Measurements from ENCODE around the gene PRKCD. TPM values are rescaled to one million over a fixed set of nuclear protein-coding genes. Genes with fewer than 3 reads are reported as not detected.
A peak's percentile ranks its signal among the peaks of the same experiment; 100 is the strongest.
"Not testable (repeated sequence)": the region's sequence is repeated elsewhere in the genome, so short reads cannot be mapped to it uniquely, and the experiment has no call there.

Gene PRKCD
- total RNA-seq, 1 donor from 2014 or later, result 78.4 TPM

DNA sequence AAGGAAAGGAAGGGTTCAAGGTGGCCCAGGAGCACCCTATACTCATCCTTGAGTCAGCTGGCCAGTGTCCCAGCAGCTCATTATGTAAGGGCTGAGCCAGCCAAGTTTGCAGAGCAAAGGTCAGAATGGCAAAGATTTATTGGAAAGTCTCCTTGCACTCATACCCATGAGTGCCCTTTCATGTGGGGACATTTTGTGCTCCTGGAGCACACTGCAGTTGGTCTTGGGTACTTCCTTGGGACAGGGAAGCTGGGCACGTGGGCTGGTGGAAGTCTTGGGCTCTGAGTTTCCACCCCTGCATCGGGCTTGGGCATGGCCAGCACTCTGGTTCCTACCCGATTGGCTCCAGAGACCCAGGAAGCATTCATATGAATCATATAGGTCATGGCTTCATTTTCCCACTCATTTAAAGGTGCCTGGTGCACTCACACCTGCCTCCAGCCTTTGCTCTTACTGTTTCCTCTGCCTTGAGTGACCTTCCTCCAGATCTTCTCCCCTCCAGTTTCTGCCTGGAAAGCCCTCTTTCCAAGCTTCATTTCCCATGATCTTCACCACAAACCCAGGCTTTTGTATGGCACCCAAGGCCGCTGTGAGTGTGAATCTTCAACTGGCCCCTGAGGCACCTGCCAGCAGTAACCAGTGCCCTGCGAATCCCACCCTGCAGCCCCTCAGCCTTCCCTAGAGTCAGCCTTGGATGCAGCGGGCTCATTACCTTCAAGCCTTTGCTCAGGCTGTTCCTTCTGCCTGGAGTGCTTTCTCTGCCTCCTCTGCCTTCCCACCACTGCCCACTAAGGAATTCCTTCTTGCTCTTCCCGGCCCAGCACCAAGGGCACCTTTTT lies 10.5 kb upstream of the PRKCD start:
- Histone ChIP-seq H3K4me1 (peaks cover 45% of the 10 kb centered on the region), H3K36me3 (no peaks in the 10 kb centered on the region)
- ATAC-seq, result peak; percentile 78

DNA sequence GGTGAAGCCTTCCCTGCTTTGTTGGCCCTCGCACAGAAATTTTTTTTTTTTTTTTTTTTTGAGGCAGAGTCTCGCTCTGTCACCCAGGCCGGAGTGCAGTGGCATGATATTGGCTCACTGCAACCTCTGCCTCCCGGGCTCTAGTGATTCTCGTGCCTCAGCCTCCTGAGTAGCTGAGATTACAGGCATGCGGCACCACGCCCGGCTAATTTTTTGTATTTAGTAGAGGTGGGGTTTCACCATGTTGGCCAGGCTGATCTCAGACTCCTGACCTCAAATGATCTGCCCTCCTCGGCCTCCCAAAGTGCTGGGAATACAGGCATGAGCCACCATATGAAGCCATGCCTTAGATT lies 9.9 kb upstream of the PRKCD start:
- H3K36me3 ChIP-seq; H3K4me3 ChIP-seq; H3K27me3 ChIP-seq; H3K27ac ChIP-seq; intact Hi-C loops (cut with DNase I); H3K9me3 ChIP-seq; ATAC-seq; DNase-seq: not testable (repeated sequence)
- peaks cover 45% of the 10 kb centered on the region for H3K4me1 ChIP-seq

More for the DNA sequence above, 10.5 kb upstream of the PRKCD start:
- no peaks in the 10 kb centered on the region for H3K9me3 ChIP-seq
- H3K4me3 ChIP-seq, result no peak overlapping the region
- intact Hi-C loops (cut with DNase I), result no loop called here
- H3K27me3 ChIP-seq, result no peaks in the 10 kb centered on the region
- TF ChIP-seq, protein P1, sequence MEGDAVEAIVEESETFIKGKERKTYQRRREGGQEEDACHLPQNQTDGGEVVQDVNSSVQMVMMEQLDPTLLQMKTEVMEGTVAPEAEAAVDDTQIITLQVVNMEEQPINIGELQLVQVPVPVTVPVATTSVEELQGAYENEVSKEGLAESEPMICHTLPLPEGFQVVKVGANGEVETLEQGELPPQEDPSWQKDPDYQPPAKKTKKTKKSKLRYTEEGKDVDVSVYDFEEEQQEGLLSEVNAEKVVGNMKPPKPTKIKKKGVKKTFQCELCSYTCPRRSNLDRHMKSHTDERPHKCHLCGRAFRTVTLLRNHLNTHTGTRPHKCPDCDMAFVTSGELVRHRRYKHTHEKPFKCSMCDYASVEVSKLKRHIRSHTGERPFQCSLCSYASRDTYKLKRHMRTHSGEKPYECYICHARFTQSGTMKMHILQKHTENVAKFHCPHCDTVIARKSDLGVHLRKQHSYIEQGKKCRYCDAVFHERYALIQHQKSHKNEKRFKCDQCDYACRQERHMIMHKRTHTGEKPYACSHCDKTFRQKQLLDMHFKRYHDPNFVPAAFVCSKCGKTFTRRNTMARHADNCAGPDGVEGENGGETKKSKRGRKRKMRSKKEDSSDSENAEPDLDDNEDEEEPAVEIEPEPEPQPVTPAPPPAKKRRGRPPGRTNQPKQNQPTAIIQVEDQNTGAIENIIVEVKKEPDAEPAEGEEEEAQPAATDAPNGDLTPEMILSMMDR (IDR thresholded peaks at IDR 0.05), result no peak
- H3K27ac ChIP-seq, result peak overlapping the region; percentile 58
- DNase-seq, result peak; percentile 87

DNA sequence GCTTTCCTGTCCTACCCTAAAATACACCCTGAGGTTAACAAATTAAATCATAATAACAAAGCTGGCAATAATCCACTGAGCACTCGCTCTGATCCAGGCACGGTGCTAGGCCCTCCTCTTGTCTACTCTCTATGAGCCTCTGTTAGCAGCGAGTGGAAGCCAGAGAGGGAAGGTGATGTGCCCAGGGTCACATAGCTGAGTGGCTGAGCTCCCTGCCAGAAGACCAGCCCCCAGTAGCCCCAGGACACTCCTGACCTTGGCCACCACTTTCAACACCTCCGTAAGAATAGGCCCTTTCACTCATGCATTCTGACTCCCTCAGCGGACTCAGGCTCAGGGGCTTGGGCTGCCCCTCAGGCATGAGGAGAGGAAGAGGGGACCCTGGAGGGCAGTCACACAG lies 9.5 kb upstream of the PRKCD start:
- Histone ChIP-seq H3K27ac (no peak overlapping the region), H3K4me3 (no peak overlapping the region), H3K36me3 (no peaks in the 10 kb centered on the region), H3K9me3 (no peaks in the 10 kb centered on the region), H3K4me1 (peaks cover 45% of the 10 kb centered on the region), H3K27me3 (no peaks in the 10 kb centered on the region)
- TF ChIP-seq, protein P1 (IDR thresholded peaks at IDR 0.05), result no peak
- ATAC-seq (no peak), DNase-seq (no peak)
- intact Hi-C loops (cut with DNase I), result no loop called here

DNA sequence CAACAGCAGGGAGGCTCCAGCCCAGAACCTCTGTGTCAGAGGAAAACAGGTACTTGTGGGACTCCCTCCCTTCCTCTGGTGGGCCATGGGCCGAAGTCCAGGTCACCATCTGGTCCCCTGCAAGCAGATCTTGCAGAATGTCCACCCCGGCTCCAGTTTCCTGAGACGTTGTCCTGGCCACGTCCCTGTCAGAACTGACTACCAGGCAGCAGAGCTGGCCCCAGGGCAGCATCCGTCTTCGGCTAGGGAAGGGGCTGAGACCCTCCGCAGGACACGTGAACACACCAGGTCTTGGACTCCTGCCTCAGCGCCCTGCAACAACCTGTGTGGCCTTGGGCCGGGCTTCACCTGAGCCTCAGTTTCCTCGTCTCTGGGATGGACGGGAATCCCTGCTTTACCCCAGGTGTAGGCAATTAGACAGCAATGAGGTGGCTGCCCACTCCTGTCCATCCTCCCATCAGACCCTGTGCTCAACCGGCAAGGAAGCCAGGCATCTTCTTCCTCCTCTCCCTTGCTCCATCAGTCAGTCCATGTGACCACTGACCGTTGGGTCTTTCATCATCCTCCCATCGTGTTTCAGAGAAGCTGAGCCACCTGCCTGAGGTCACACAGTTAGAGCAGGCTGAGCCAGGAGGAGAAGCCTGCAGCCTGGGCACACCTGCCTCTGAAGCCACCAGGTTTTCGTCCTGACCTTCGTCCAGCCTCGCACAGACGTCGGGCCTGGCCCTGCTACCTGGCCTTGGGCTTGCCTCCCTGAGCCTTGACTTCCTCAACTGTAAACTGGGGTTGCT lies 8.9 kb upstream of the PRKCD start:
- peaks cover 45% of the 10 kb centered on the region for H3K4me1 ChIP-seq
- intact Hi-C loops (cut with DNase I), result no loop called here
- DNase-seq, result no peak
- TF ChIP-seq, protein P1 (IDR thresholded peaks at IDR 0.05), result no peak
- H3K9me3 ChIP-seq, result no peaks in the 10 kb centered on the region
- no peak overlapping the region for H3K27ac ChIP-seq
- no peak for ATAC-seq
- H3K36me3 ChIP-seq, result no peaks in the 10 kb centered on the region
- no peak overlapping the region for H3K4me3 ChIP-seq
- no peaks in the 10 kb centered on the region for H3K27me3 ChIP-seq

DNA sequence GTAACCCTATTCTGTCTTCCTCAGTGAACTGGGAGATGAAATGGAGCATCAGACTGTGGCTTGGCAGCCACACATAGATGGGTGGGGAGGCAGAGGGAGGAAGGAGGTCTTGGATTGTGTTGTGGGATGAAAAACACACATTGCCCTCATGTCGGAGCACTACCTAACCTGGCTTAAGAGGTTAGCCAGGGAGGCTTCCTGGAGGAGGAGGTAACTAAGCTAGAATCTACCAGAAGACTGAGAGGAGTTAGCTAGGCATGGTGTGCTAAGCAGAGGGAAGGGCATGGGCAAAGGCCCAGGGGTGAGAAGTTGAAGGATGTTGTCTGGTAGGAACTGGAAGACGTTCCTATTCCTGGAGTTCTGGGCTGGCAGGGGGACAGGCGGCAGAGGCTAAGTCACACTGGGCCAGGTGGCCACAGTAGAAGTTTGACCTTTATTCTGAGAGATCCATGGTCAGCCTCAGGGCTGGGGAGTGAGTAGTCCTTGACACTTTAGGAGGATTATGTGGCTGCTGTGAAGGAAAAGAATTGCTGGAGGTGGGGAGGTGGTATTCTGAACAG lies 7.7 kb upstream of the PRKCD start:
- Histone ChIP-seq H3K9me3 (no peaks in the 10 kb centered on the region), H3K36me3 (no peaks in the 10 kb centered on the region), H3K27me3 (no peaks in the 10 kb centered on the region), H3K4me1 (peaks cover 40% of the 10 kb centered on the region), H3K4me3 (no peak overlapping the region), H3K27ac (no peak overlapping the region)
- TF ChIP-seq, protein P1 (IDR thresholded peaks at IDR 0.05), result no peak
- no peak for DNase-seq
- intact Hi-C loops (cut with DNase I), result no loop called here
- ATAC-seq, result no peak

DNA sequence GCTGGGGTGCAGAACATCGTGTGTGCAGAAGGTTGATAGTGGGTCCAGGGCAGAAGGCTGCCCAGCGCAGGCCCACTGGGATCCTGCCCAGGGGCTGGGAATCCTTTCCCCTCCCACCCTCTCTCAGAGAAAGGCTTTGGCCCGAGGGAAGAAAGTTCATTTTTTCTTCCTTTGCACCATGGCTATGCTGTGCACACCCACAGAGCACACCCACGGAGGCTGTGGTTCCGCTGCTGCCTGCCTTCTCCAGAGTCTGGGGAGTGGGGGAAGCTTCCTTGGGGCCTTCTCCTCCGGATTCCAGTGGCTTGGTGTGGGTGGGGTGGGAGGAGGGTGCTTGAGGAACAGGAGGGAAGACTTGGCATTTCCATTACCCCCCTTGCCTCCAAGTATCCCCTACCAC lies 7.0 kb upstream of the PRKCD start:
- H3K27me3 ChIP-seq, result no peaks in the 10 kb centered on the region
- H3K9me3 ChIP-seq, result no peaks in the 10 kb centered on the region
- ATAC-seq (no peak), DNase-seq (no peak)
- peaks cover 45% of the 10 kb centered on the region for H3K4me1 ChIP-seq
- intact Hi-C loops (cut with DNase I), result no loop called here
- peak overlapping the region; percentile 66 for H3K27ac ChIP-seq
- no peak overlapping the region for H3K4me3 ChIP-seq
- TF ChIP-seq, protein P1 (IDR thresholded peaks at IDR 0.05), result no peak
- no peaks in the 10 kb centered on the region for H3K36me3 ChIP-seq
